ENCODE results near the gene HAPLN1.

The HAPLN1 gene

DNA sequence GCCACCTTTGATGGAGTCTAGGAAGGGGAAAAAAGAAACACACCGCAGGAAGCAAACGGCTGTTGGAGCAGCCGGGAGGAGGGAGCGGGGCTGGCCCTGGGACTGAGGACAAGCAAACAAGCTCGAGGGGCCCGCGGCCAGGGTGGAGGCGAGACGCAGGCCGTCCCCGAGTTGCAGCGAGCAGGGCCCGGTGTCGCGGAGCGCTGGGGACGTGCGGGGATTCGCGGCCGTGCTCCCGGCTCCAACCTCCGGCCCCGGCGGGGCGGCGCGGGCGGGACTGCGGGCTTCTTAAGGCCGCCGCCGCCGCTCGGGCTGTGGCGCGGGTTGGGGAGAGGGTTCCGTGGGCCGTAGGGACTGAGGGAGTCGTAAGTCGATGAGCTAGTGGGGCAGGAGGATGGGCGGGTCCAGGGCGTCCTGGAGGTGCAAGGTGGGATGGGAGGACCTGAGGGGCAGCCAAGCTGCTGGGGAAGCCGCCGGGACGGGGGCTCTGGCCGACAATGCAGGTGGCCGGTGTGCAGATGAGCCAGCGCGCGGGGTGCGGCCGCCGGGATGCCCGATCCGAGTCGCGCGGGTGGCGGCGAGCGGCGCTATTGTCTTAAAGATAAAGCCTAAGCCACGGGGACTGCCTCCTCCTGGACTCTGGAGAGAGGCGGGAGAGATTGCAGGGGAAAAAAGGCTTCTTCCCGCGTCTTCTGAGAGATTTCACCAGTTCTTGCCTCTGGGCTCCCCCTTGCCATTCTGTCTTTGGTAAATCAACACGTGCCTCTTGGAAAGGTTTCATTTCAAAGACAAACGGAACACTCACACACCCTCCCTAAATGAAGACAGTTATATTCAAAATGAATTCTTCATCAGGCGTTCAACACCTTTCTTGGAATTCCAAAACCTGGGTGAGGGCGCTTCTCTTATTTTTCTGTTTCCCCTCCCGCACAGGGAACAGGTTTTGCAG lies 1.6 kb upstream of the HAPLN1 start:
- DNase-seq (ENCODE audit: low read depth) = peak; percentile 35
- TF ChIP-seq, protein P1, sequence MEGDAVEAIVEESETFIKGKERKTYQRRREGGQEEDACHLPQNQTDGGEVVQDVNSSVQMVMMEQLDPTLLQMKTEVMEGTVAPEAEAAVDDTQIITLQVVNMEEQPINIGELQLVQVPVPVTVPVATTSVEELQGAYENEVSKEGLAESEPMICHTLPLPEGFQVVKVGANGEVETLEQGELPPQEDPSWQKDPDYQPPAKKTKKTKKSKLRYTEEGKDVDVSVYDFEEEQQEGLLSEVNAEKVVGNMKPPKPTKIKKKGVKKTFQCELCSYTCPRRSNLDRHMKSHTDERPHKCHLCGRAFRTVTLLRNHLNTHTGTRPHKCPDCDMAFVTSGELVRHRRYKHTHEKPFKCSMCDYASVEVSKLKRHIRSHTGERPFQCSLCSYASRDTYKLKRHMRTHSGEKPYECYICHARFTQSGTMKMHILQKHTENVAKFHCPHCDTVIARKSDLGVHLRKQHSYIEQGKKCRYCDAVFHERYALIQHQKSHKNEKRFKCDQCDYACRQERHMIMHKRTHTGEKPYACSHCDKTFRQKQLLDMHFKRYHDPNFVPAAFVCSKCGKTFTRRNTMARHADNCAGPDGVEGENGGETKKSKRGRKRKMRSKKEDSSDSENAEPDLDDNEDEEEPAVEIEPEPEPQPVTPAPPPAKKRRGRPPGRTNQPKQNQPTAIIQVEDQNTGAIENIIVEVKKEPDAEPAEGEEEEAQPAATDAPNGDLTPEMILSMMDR (conservative IDR thresholded peaks at IDR 0.05; ENCODE audit: control insufficient read depth, insufficient read depth, low read depth, low read length) = no peak
- H3K4me3 ChIP-seq (ENCODE audit: control insufficient read depth, low read depth, low read length) = peak overlapping the region; percentile 47

DNA sequence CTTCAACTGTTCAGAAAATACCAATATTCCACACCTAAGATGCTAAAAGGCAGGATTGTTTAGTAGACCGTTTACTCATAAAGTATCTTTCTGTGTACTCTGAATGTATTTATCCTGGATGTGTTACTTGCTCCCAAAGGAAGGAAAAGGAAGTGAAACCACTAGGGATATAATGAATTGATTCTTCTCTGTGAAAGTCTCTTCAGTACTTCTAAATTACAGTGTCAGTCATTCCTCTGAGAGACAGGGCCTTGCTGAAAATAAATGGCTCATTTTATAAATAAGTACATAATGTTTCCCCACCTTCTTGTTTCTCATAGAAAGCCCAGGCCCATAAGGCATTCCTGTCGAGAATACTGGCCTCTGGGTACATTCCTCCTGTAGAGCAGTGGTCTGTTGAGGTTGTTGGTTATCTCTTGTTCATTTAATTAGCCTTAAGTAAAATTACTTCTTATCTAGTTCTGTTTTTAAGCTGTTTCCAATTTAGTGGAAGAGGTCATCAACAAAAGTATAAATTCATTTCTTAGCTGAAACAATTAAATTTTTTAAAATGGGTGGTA lies 1.6 kb downstream of the HAPLN1 start:
- no peak for DNase-seq (ENCODE audit: low read depth)
- TF ChIP-seq, protein P1 (conservative IDR thresholded peaks at IDR 0.05; ENCODE audit: control insufficient read depth, insufficient read depth, low read depth, low read length) = no peak

DNA sequence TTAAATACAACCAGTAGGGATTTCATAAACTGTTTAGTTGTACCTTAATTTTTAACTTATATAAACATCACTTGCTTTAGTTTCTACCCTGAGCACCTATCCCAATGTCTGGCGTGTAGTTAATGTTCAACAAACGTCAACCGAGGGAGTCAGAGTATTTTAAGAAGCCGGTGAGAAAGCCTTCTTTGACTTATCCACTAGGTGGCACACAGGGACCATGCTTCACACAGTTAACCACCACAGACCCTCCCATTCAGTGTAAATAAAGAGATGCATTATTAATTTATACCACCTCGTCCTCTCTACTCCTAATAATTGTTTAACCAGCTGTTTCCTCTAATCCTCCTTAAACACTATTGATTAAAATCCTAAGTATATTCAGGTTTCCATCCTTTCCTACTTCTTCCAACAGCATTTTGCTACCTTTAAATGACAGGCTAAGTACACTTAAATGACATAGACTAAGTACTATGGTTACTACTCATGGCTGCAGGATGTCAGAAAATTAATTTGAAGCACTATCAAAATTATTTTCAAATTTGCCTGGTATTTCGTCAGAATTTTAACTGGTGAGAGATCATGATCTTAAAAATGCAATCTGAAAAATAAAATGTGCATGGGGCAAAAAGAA lies 2.3 kb downstream of the HAPLN1 start:
- TF ChIP-seq, protein P1 (conservative IDR thresholded peaks at IDR 0.05; ENCODE audit: control insufficient read depth, insufficient read depth, low read depth, low read length) = peak; percentile 86
- DNase-seq (ENCODE audit: low read depth) = peak; percentile 69
- H3K4me3 ChIP-seq (ENCODE audit: control insufficient read depth, low read depth, low read length) = no peak overlapping the region

More for the DNA sequence above, 1.6 kb downstream of the HAPLN1 start:
- H3K4me3 ChIP-seq (ENCODE audit: control insufficient read depth, low read depth, low read length) = no peak overlapping the region

DNA sequence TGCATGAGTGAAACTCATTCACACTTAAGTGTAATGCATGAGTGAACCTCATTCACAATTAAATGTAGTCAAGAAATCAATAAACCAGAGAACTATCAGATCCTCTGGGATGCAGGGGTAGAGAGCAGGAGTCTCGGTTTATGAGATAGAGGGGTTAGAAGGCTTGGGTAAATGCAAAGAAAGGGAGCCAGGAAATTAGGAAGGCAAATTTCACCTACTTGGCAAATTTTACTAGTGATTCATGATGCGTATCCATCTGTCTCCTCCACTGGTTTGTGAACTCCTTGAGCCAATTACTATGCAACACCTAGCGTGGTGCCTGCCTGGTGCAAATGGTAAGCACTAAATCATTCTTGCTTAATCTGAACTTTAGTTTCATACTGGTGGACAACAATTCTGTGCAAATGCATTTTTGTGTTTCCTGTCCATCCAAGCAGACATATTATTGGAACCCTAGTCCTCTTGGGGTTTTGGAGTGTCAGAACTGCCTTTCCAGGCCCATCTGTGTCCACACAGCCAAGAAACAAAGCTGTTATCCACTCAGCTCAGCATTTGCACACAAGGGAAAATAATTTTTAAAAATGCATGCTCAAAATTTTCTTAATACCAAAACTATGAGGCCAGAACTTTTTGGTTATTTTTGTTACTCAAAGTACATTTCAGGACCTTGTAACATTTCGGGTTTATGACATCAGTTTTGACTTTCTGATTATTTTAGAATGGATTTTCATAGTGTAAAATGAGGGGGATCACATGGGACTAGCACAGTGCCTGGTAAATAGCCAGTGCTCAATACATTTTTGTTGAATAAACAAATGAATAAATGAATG lies 5.2 kb downstream of the HAPLN1 start:
- peak; percentile 14 for DNase-seq (ENCODE audit: low read depth)
- TF ChIP-seq, protein P1 (conservative IDR thresholded peaks at IDR 0.05; ENCODE audit: control insufficient read depth, insufficient read depth, low read depth, low read length) = no peak
- H3K4me3 ChIP-seq (ENCODE audit: control insufficient read depth, low read depth, low read length) = no peak overlapping the region

DNA sequence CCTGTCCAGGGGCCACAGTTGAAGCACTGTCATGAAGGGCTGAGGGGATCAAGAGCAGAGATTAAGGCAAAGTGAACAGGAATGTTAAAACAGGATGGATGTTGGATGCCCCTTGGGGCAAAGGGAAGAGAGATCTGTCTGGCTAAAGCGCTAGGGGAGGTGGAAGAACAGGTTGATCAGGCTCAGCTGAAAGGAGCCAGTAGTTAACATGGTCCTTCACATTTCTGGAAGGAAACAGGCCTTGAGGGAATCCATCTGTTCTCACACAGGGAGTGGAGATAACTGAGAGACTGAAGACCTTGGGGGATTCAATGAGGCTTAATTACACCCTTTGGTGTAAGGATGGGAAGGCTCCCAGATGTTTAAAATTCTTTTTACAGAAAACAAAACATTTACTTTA lies 5.8 kb downstream of the HAPLN1 start:
- TF ChIP-seq, protein P1 (conservative IDR thresholded peaks at IDR 0.05; ENCODE audit: control insufficient read depth, insufficient read depth, low read depth, low read length) = no peak
- H3K4me3 ChIP-seq (ENCODE audit: control insufficient read depth, low read depth, low read length) = no peak overlapping the region
- no peak for DNase-seq (ENCODE audit: low read depth)

DNA sequence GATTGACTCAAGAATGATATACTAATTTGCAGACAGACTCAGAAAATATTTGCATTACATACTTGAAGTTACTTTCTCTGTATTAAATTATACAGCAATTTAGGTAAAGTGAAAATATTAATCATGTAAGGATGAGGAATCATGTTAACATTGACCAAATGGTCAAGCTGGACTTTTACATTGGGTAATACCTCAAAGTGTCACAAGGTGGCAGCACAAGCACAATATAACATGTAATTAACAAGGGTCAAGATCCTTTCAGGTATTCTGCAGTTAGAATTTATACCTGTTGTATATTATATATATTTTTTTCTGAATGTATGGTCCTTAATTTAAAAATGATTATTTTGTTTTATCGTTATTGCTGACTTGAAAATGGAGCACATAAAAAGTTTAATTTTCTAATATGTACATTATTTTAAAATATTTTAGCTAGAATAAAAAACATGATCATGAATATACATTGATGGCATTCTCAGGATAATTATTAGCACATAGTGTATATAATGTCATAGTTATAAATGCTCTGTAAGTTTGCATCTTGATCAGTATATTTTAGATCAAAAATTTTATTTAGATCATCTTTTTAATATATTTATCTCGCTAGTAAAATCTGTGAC lies 8.6 kb downstream of the HAPLN1 start:
- peak; percentile 51 for DNase-seq (ENCODE audit: low read depth)
- TF ChIP-seq, protein P1 (conservative IDR thresholded peaks at IDR 0.05; ENCODE audit: control insufficient read depth, insufficient read depth, low read depth, low read length) = peak; percentile 69
- no peak overlapping the region for H3K4me3 ChIP-seq (ENCODE audit: control insufficient read depth, low read depth, low read length)
